Karpas-422 (cell line): ENCODE measurements around the gene GFRA1. TPM values are rescaled to one million over a fixed set of nuclear protein-coding genes. Genes with fewer than 3 reads are reported as not detected.

Source experiments
- DNase-seq: peaks from one replicate; pipeline ENCODE4 v3.0.0-alpha.2; 2015
- H2AFZ ChIP-seq: fragments of 200-600 bp; sonication (generic); 2 replicates; pipeline ENCODE4 v1.6.1; 2014; ENCODE audit warnings: antibody characterized with exemption, low read length, mixed read lengths
- H3K27ac ChIP-seq: fragments of 200-600 bp; sonication (generic); 2 replicates; pipeline ENCODE4 v1.5.1; 2014; ENCODE audit warnings: mild to moderate bottlenecking, low read length, moderate library complexity
- H3K27me3 ChIP-seq: fragments of 200-600 bp; sonication (generic); 2 replicates; pipeline ENCODE4 v1.6.1; 2014; ENCODE audit warnings: low read length, mixed read lengths
- H3K36me3 ChIP-seq: fragments of 200-600 bp; sonication (generic); 2 replicates; pipeline ENCODE4 v1.6.1; 2014; ENCODE audit warnings: low read length, mixed read lengths; ENCODE audit not compliant: insufficient read depth
- H3K4me1 ChIP-seq: fragments of 200-600 bp; sonication (generic); 2 replicates; pipeline ENCODE4 v1.6.1; 2014; ENCODE audit warnings: mild to moderate bottlenecking, low read length, mixed read lengths
- H3K4me2 ChIP-seq: fragments of 200-600 bp; sonication (generic); 2 replicates; pipeline ENCODE4 v1.6.1; 2014; ENCODE audit warnings: low read length, low read depth, mild to moderate bottlenecking; ENCODE audit not compliant: poor library complexity, severe bottlenecking
- H3K4me3 ChIP-seq: fragments of 200-600 bp; sonication (generic); 2 replicates; pipeline ENCODE4 v1.5.1; 2014; ENCODE audit warnings: mild to moderate bottlenecking, antibody characterized with exemption, low read length, mixed read lengths
- H3K79me2 ChIP-seq: fragments of 200-600 bp; sonication (generic); 2 replicates; pipeline ENCODE4 v1.6.1; 2014; ENCODE audit warnings: mild to moderate bottlenecking, low read length, mixed read lengths
- H3K9ac ChIP-seq: fragments of 200-600 bp; sonication (generic); 2 replicates; pipeline ENCODE4 v1.6.0; 2014; ENCODE audit warnings: low read length
- H3K9me2 ChIP-seq: fragments of 200-600 bp; sonication (generic), shearing (Covaris generic); replicated peaks from 2 replicates; pipeline ENCODE4 v1.6.0; 2014; ENCODE audit warnings: mild to moderate bottlenecking, low read length, moderate library complexity; ENCODE audit not compliant: insufficient read depth
- H3K9me3 ChIP-seq: fragments of 300-700, 200-600 bp; sonication (generic); 2 replicates; pipeline ENCODE4 v1.6.1; 2014; ENCODE audit warnings: low read length, mixed read lengths
- H4K20me1 ChIP-seq: fragments of 200-600 bp; sonication (generic); 2 replicates; pipeline ENCODE4 v1.6.1; 2014; ENCODE audit warnings: mild to moderate bottlenecking, antibody characterized with exemption, low read length, low read depth; ENCODE audit not compliant: insufficient read depth
- total RNA-seq: library from RNA; depleted of rRNA; stranded (reverse); fragments of >200 nt; shearing (Covaris generic); gene quantifications from 2 replicates; pipeline ENCODE4 v1.2.3, GENCODE V29; 2014; ENCODE audit warnings: low replicate concordance

GFRA1 gene
- total RNA-seq, 1 experiment from 2014 or later = not detected

DNA sequence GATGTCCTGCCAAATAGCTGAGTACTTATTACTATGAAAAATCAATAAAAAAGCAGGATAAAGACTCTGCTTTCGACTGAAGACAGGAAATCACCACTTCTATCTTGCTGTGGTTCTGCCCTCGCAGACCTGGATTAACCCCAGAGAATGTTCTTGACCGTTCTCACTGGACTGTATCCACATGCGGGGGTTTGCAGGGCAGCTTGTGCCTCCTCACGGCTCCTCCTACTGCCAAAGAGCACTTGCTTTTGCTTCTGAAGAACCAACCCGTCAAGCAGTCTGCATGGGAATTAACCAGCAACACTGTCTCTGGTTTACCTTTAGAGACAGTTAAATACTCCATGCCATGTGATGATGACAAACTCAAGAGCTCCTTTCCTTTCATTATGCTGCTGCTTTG lies 184.0 kb downstream of the GFRA1 start:
- Histone ChIP-seq H3K4me1 (no peaks in the 10 kb centered on the region), H2AFZ (no peak overlapping the region), H4K20me1 (no peaks in the 10 kb centered on the region), H3K9ac (no peak overlapping the region), H3K27ac (no peak overlapping the region), H3K36me3 (no peaks in the 10 kb centered on the region), H3K79me2 (no peaks in the 10 kb centered on the region), H3K9me2 (no peaks in the 10 kb centered on the region), H3K4me3 (no peak overlapping the region), H3K27me3 (no peaks in the 10 kb centered on the region), H3K4me2 (no peak overlapping the region), H3K9me3 (no peaks in the 10 kb centered on the region)
- no peak for DNase-seq

GRCh38 chr10:116085323-116085722 lies 187.7 kb downstream of the GFRA1 start:
- Histone ChIP-seq H4K20me1 (no peaks in the 10 kb centered on the region), H3K27ac (no peak overlapping the region), H3K27me3 (no peaks in the 10 kb centered on the region), H3K4me1 (no peaks in the 10 kb centered on the region), H3K36me3 (no peaks in the 10 kb centered on the region), H3K9me2 (no peaks in the 10 kb centered on the region), H3K4me2 (no peak overlapping the region), H3K4me3 (no peak overlapping the region), H3K9me3 (no peaks in the 10 kb centered on the region), H2AFZ (no peak overlapping the region), H3K79me2 (no peaks in the 10 kb centered on the region), H3K9ac (no peak overlapping the region)
- DNase-seq = no peak

GRCh38 chr10:116084161-116084560 lies 188.8 kb downstream of the GFRA1 start:
- Histone ChIP-seq H3K4me1 (no peaks in the 10 kb centered on the region), H3K9me2 (no peaks in the 10 kb centered on the region), H3K9me3 (no peaks in the 10 kb centered on the region), H3K36me3 (no peaks in the 10 kb centered on the region), H3K79me2 (no peaks in the 10 kb centered on the region), H4K20me1 (no peaks in the 10 kb centered on the region), H3K27ac (no peak overlapping the region), H3K27me3 (no peaks in the 10 kb centered on the region), H3K9ac (no peak overlapping the region), H3K4me2 (no peak overlapping the region), H3K4me3 (no peak overlapping the region), H2AFZ (no peak overlapping the region)
- DNase-seq = no peak

DNA sequence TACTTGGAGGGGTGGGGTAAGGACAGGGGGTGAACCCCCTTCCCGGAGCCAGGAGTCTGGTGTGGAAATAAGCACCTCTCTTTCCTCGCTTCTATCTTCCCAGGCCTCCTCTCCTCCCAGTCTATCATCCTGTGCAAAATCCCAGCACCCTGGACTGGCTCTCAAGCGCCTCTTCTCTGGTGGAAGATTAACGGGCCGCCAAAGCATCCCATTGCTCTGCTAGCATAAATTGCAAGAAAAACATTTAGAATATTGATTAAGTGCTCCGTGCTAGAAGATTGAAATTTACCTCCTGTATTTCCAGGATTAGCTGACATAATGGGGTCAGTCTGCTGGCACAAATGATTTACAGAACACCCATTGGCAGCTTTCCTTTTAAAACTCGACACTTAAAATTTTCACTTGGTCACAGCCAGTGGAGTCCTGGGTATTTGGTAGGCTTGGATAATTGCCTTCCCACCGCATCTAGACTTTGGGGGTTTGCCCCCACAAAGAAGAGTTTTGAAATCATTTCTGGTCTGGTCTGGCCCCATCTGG lies 189.7 kb downstream of the GFRA1 start:
- H3K9me3 ChIP-seq = no peaks in the 10 kb centered on the region
- H3K4me2 ChIP-seq = no peak overlapping the region
- H3K27me3 ChIP-seq = no peaks in the 10 kb centered on the region
- no peaks in the 10 kb centered on the region for H3K36me3 ChIP-seq
- no peaks in the 10 kb centered on the region for H3K79me2 ChIP-seq
- no peak overlapping the region for H3K4me3 ChIP-seq
- H3K9ac ChIP-seq = no peak overlapping the region
- H2AFZ ChIP-seq = no peak overlapping the region
- H3K4me1 ChIP-seq = no peaks in the 10 kb centered on the region
- no peaks in the 10 kb centered on the region for H3K9me2 ChIP-seq
- no peak overlapping the region for H3K27ac ChIP-seq
- DNase-seq = no peak
- H4K20me1 ChIP-seq = no peaks in the 10 kb centered on the region

DNA sequence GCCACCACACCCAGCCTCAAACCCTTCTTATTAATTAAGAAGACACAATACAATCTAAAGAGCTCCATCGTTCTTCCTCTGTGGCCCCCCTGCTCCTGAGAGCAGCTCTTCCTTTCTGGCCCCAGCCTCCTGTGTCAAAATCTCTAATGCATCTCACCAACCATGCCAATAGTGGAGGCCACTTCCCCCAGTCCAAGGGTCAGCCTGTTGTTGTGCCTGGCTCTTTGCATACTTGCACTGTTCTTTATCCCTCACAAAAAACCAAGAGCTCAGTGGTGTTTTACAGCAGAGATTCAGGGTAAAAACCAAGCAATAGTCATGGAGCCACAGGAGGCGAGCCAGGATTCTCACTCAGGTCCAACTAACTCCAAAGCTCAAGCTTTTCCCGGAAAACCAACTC lies 190.2 kb downstream of the GFRA1 start:
- no peaks in the 10 kb centered on the region for H3K79me2 ChIP-seq
- no peak overlapping the region for H3K4me2 ChIP-seq
- H3K4me3 ChIP-seq = no peak overlapping the region
- H3K36me3 ChIP-seq = no peaks in the 10 kb centered on the region
- DNase-seq = no peak
- no peak overlapping the region for H2AFZ ChIP-seq
- H3K27ac ChIP-seq = no peak overlapping the region
- no peak overlapping the region for H3K9ac ChIP-seq
- H4K20me1 ChIP-seq = no peaks in the 10 kb centered on the region
- H3K9me3 ChIP-seq = no peaks in the 10 kb centered on the region
- H3K4me1 ChIP-seq = no peaks in the 10 kb centered on the region
- no peaks in the 10 kb centered on the region for H3K27me3 ChIP-seq
- H3K9me2 ChIP-seq = no peaks in the 10 kb centered on the region

GRCh38 chr10:116082206-116082605 lies 190.8 kb downstream of the GFRA1 start:
- Histone ChIP-seq H4K20me1 (no peaks in the 10 kb centered on the region), H3K27ac (no peak overlapping the region), H3K4me1 (no peaks in the 10 kb centered on the region), H3K9me2 (no peaks in the 10 kb centered on the region), H3K9me3 (no peaks in the 10 kb centered on the region), H3K4me2 (no peak overlapping the region), H3K79me2 (no peaks in the 10 kb centered on the region), H3K4me3 (no peak overlapping the region), H3K36me3 (no peaks in the 10 kb centered on the region), H3K27me3 (no peaks in the 10 kb centered on the region), H3K9ac (no peak overlapping the region), H2AFZ (no peak overlapping the region)
- no peak for DNase-seq

- Histone ChIP-seq H3K9me3 (no peaks in the 10 kb centered on the region), H3K4me1 (no peaks in the 10 kb centered on the region), H3K4me3 (no peak overlapping the region), H3K9ac (no peak overlapping the region), H4K20me1 (no peaks in the 10 kb centered on the region), H2AFZ (no peak overlapping the region), H3K27me3 (no peaks in the 10 kb centered on the region), H3K79me2 (no peaks in the 10 kb centered on the region), H3K36me3 (no peaks in the 10 kb centered on the region), H3K9me2 (no peaks in the 10 kb centered on the region), H3K4me2 (no peak overlapping the region), H3K27ac (no peak overlapping the region)
- no peak for DNase-seq
Observed at GRCh38 chr10:116080553-116080952, 192.5 kb downstream of the GFRA1 start.

- Histone ChIP-seq H3K9ac (no peak overlapping the region), H3K9me3 (no peaks in the 10 kb centered on the region), H3K27ac (no peak overlapping the region), H3K36me3 (no peaks in the 10 kb centered on the region), H4K20me1 (no peaks in the 10 kb centered on the region), H3K4me2 (no peak overlapping the region), H2AFZ (no peak overlapping the region), H3K4me1 (no peaks in the 10 kb centered on the region), H3K27me3 (no peaks in the 10 kb centered on the region), H3K4me3 (no peak overlapping the region), H3K9me2 (no peaks in the 10 kb centered on the region), H3K79me2 (no peaks in the 10 kb centered on the region)
- no peak for DNase-seq
Observed at GRCh38 chr10:116079355-116079754, 193.7 kb downstream of the GFRA1 start.

- no peak overlapping the region for H2AFZ ChIP-seq
- H4K20me1 ChIP-seq = no peaks in the 10 kb centered on the region
- DNase-seq = no peak
- H3K27ac ChIP-seq = no peak overlapping the region
- H3K27me3 ChIP-seq = no peaks in the 10 kb centered on the region
- H3K9me2 ChIP-seq = no peaks in the 10 kb centered on the region
- no peak overlapping the region for H3K4me3 ChIP-seq
- H3K4me2 ChIP-seq = no peak overlapping the region
- no peaks in the 10 kb centered on the region for H3K9me3 ChIP-seq
- no peaks in the 10 kb centered on the region for H3K79me2 ChIP-seq
- H3K36me3 ChIP-seq = no peaks in the 10 kb centered on the region
- H3K9ac ChIP-seq = no peak overlapping the region
- H3K4me1 ChIP-seq = no peaks in the 10 kb centered on the region
Observed at GRCh38 chr10:116076621-116077020, 196.4 kb downstream of the GFRA1 start.
